KMS-11 (cell line): ENCODE data around the gene MCM9.

Source experiments
- H2AFZ ChIP-seq: fragments of 200-600 bp; sonication (generic); 2 replicates; pipeline ENCODE4 v1.6.1; 2016; ENCODE audit warnings: antibody characterized with exemption, mixed run types, low read depth
- H3K27ac ChIP-seq: fragments of 200-600 bp; sonication (generic); 2 replicates; pipeline ENCODE4 v1.6.1; 2016; ENCODE audit warnings: mild to moderate bottlenecking, mixed run types
- H3K27me3 ChIP-seq: fragments of 200-600 bp; sonication (generic); 2 replicates; pipeline ENCODE4 v1.6.1; 2017; ENCODE audit warnings: mild to moderate bottlenecking, low read depth, mixed run types, moderate library complexity; ENCODE audit not compliant: insufficient read depth
- H3K36me3 ChIP-seq: fragments of 200-600 bp; sonication (generic); 2 replicates; pipeline ENCODE4 v1.6.1; 2017; ENCODE audit warnings: mild to moderate bottlenecking, mixed run types; ENCODE audit not compliant: insufficient read depth
- H3K4me1 ChIP-seq: fragments of 200-600 bp; sonication (generic); 2 replicates; pipeline ENCODE4 v1.6.1; 2016; ENCODE audit warnings: mild to moderate bottlenecking, low read depth, mixed run types; ENCODE audit not compliant: poor library complexity, severe bottlenecking
- H3K4me2 ChIP-seq: fragments of 200-600 bp; sonication (generic); 2 replicates; pipeline ENCODE4 v1.7.0; 2016; ENCODE audit warnings: mild to moderate bottlenecking, mixed run types
- H3K4me3 ChIP-seq: fragments of 200-600 bp; sonication (generic); IDR thresholded peaks from 2 replicates; pipeline ENCODE4 v1.6.1; 2017; ENCODE audit warnings: low read depth, low read length, mixed read lengths; ENCODE audit not compliant: insufficient read depth
- H3K79me2 ChIP-seq: fragments of 200-600 bp; sonication (generic); 2 replicates; pipeline ENCODE4 v1.6.1; 2016; ENCODE audit warnings: low read depth, mixed run types; ENCODE audit not compliant: insufficient read depth
- H3K9ac ChIP-seq: fragments of 200-600 bp; sonication (generic); 2 replicates; pipeline ENCODE4 v1.6.1; 2016; ENCODE audit warnings: mild to moderate bottlenecking, mixed run types
- H4K20me1 ChIP-seq: fragments of 200-600 bp; sonication (generic); 2 replicates; pipeline ENCODE4 v1.6.1; 2016; ENCODE audit warnings: mild to moderate bottlenecking, mixed run types; ENCODE audit not compliant: insufficient read depth
- TF ChIP-seq, protein P1 (sequence below): fragments of 200-600 bp; sonication (generic); conservative IDR thresholded peaks from 2 replicates; pipeline ENCODE4 v1.6.1; 2017; ENCODE audit warnings: low read depth, mild to moderate bottlenecking, antibody characterized with exemption, low read length, moderate library complexity, mixed read lengths

The MCM9 gene

DNA sequence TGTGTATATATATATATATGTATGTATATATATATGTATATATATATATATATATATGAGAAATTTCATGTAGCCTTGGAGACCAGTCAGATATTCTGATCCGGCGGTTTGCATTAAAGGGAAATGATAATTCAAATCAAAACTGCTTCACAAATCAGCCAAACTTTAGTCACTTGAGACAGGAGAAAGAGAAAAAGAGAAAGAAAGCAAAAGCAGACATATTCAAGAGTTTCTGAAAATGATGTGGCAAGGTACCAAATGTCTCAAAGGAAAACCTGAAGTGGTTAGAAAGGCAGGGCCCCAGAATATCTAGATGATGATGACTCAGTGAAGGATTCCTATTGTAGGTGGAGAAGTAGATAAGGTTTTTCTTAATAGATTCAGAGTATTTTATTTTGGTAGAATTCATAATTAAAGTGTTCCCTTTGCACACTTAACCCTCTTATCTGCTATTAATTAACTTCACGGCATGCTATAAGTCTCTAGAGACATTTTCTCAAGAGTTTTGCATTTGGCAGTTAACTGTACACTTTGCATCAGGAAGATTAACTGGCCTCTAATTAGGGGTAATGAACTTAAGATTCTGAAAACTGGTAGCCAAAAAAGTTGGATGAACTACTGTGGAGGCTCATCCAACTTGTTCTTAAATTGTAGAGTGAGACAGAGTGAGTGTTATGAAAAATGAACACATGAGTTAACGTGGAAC is 91.1 kb downstream of the MCM9 start:
- H3K27ac ChIP-seq: no peak overlapping the region
- H3K79me2 ChIP-seq: no peaks in the 10 kb centered on the region
- H3K36me3 ChIP-seq: no peaks in the 10 kb centered on the region
- no peak overlapping the region for H3K9ac ChIP-seq
- TF ChIP-seq, protein P1, sequence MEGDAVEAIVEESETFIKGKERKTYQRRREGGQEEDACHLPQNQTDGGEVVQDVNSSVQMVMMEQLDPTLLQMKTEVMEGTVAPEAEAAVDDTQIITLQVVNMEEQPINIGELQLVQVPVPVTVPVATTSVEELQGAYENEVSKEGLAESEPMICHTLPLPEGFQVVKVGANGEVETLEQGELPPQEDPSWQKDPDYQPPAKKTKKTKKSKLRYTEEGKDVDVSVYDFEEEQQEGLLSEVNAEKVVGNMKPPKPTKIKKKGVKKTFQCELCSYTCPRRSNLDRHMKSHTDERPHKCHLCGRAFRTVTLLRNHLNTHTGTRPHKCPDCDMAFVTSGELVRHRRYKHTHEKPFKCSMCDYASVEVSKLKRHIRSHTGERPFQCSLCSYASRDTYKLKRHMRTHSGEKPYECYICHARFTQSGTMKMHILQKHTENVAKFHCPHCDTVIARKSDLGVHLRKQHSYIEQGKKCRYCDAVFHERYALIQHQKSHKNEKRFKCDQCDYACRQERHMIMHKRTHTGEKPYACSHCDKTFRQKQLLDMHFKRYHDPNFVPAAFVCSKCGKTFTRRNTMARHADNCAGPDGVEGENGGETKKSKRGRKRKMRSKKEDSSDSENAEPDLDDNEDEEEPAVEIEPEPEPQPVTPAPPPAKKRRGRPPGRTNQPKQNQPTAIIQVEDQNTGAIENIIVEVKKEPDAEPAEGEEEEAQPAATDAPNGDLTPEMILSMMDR: no peak
- H3K4me1 ChIP-seq: no peaks in the 10 kb centered on the region
- H3K4me2 ChIP-seq: no peak overlapping the region
- H3K4me3 ChIP-seq: no peak overlapping the region
- no peaks in the 10 kb centered on the region for H3K27me3 ChIP-seq
- H2AFZ ChIP-seq: no peak overlapping the region
- H4K20me1 ChIP-seq: no peaks in the 10 kb centered on the region

DNA sequence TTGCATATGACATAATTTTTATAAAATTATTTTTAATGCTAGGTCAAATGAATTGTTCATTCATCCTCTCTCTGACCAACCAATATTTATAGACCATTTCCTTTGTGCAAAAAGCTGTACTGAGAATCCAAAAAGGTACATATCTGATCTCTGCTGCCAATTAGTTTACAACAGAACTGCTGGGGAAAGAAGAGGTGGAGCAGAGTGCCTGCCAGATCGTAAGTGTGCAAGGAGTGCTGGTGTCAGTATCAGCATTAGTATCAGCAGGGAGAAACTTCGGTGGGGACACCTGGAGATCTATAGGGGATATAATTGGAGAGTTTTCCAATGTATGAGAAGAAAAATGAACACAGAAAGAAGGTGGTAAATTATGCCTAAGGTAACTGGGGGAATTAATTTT is 104.3 kb downstream of the MCM9 start:
- no peaks in the 10 kb centered on the region for H4K20me1 ChIP-seq
- no peaks in the 10 kb centered on the region for H3K4me1 ChIP-seq
- H3K27me3 ChIP-seq: no peaks in the 10 kb centered on the region
- no peak overlapping the region for H3K4me2 ChIP-seq
- H3K4me3 ChIP-seq: no peak overlapping the region
- TF ChIP-seq, protein P1: no peak
- H3K27ac ChIP-seq: no peak overlapping the region
- H3K79me2 ChIP-seq: no peaks in the 10 kb centered on the region
- no peaks in the 10 kb centered on the region for H3K36me3 ChIP-seq
- no peak overlapping the region for H2AFZ ChIP-seq
- H3K9ac ChIP-seq: no peak overlapping the region

DNA sequence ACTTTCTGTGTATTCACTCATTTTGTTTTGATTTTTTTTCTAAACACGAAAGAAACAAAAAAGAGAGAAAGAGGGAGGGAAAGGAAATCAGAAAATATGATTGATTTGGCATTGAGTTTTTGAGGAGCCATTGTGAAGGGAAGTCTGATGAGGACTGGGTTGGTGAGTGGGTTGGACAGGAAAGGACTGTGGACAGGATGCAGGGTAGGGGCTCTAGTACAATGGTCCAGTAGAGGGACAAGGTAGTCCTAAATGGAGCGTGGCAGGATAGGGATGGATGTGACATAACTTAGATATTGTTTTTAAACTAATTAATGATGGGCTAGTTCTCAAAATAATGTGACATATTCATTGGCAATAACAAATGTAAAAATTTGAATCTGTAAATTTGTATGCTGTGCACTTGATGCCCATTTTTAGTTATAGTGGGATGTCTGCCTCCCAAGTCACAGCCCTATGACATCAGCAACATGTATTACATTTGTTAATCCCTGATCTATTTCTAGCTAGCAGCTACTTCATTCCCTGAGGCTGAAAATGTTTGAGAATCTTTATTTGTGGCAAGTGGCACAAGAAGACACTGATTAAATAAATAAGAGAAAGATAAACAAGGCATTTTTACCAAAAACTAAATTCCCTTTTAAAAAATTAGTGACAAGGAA is 105.0 kb downstream of the MCM9 start:
- no peaks in the 10 kb centered on the region for H4K20me1 ChIP-seq
- TF ChIP-seq, protein P1: no peak
- H3K27me3 ChIP-seq: no peaks in the 10 kb centered on the region
- H3K9ac ChIP-seq: no peak overlapping the region
- no peak overlapping the region for H3K27ac ChIP-seq
- no peak overlapping the region for H3K4me2 ChIP-seq
- no peak overlapping the region for H3K4me3 ChIP-seq
- no peaks in the 10 kb centered on the region for H3K4me1 ChIP-seq
- H3K79me2 ChIP-seq: no peaks in the 10 kb centered on the region
- no peaks in the 10 kb centered on the region for H3K36me3 ChIP-seq
- no peak overlapping the region for H2AFZ ChIP-seq

DNA sequence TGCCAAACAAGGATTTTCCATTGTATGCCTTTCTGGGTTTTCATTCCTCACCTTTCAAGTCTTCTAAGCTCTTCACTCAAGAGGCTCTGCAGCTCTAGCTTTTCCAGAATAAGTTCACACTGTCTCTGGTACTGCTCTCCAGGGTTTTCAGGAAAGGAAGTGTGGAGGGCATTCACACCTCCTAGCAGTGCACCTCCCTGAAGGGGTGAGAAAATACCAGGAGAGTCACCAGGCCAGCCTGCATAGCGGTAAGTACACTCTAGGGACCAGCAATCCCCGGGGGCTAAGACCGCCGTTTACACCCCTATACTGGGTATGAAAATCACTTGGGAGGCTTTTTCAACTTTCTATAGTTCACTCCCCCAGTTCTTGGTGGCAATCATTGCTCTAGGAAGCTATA is 108.9 kb downstream of the MCM9 start:
- no peaks in the 10 kb centered on the region for H3K4me1 ChIP-seq
- H3K27me3 ChIP-seq: no peaks in the 10 kb centered on the region
- H2AFZ ChIP-seq: no peak overlapping the region
- H3K4me2 ChIP-seq: no peak overlapping the region
- no peaks in the 10 kb centered on the region for H4K20me1 ChIP-seq
- H3K36me3 ChIP-seq: no peaks in the 10 kb centered on the region
- H3K9ac ChIP-seq: no peak overlapping the region
- H3K79me2 ChIP-seq: no peaks in the 10 kb centered on the region
- TF ChIP-seq, protein P1: no peak
- H3K27ac ChIP-seq: no peak overlapping the region
- H3K4me3 ChIP-seq: no peak overlapping the region
